ENCODE data around the gene TBATA. TPM values are rescaled to one million over a fixed set of nuclear protein-coding genes. Genes with fewer than 3 reads are reported as not detected.

The TBATA gene
- total RNA-seq, 1 donor from 2014 or later, result not detected

GRCh38 chr10:70745555-70745954 lies 39.6 kb downstream of the TBATA start:
- no peak for DNase-seq (ENCODE audit: low read depth, low spot score)

DNA sequence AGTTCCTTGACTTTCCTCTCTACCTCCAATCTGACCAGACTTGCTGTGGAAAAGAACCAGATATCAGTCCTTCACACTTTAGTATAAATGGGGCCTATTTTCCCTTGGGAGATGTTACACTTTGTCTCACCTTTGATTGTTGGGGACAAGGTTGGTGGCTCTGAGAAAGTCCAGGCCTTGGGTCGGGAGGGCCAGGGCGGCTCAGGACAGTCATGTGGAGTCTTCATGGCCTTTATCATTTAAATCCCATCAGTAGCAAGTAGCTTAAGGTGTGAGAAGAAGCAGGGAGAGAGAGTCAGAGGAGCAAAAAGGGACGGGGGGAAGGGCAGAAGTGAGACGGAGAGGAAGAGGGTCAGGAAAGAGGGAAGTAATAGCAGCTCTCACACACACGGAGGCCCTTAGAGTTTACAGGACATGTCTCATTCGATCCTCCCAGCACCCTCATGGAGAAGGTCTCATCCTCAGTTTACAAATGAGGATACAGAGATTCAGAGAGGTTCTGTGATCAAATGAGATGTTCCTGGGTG lies 40.5 kb downstream of the TBATA start:
- no peak for DNase-seq (ENCODE audit: low read depth, low spot score)

GRCh38 chr10:70743879-70744278 lies 41.3 kb downstream of the TBATA start:
- DNase-seq (ENCODE audit: low read depth, low spot score), result no peak

DNA sequence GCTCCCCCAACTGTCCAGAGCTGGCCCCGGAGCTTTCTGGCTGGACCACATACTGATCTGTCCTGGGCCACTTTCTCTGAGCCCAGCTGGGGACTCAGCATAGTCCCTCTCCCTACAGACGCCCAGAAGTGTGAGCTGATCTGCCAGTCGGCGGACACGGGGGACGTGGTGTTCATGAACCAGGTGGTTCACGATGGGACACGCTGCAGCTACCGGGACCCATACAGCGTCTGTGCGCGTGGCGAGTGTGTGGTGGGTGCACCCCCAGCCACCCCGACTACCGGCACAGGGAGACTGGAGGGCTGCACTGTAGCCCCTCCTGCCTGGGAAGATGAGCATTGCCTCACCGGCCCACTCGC lies 41.8 kb downstream of the TBATA start:
- no peak for DNase-seq (ENCODE audit: low read depth, low spot score)

- peak; percentile 1 for DNase-seq (ENCODE audit: low read depth, low spot score)
Observed at GRCh38 chr10:70742537-70743429, 42.4 kb downstream of the TBATA start.

DNA sequence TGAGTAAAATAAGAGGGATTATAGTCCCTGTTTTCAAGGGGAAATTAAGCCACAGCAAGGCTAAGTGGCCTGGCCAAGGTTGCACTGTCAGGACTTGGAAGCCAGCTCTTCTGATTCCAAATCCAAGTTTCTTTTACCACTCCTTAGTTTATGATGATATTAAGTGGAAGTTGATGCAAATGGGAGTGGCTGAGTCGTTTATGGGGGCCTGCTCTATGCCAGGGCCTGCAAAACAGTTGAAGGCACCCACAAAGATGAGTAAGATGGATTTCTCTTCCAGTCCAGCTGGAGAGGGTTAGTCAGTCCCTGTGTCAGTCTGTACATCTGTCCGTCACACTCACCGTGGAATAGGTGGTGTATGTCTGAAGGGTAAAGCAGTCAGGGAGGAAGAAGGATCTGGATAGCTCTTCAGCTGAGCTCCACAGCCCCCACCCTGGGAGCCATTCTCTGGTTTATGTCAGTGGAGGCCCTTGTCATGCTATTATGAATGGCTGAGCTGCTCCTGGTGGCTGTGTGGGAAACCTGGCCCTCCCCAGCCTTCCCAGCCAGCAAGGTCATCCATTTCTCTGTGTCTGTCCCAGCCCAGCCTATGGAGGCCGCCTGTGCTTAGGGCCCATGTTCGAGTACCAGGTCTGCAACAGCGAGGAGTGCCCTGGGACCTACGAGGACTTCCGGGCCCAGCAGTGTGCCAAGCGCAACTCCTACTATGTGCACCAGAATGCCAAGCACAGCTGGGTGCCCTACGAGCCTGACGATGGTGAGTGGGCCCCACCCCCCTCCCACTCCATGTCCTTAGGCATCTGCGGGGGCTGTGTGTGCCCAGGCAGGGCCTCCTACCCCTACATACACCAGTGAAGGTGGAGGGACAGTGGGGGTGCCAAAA lies 44.5 kb downstream of the TBATA start:
- DNase-seq (ENCODE audit: low read depth, low spot score), result no peak

DNA sequence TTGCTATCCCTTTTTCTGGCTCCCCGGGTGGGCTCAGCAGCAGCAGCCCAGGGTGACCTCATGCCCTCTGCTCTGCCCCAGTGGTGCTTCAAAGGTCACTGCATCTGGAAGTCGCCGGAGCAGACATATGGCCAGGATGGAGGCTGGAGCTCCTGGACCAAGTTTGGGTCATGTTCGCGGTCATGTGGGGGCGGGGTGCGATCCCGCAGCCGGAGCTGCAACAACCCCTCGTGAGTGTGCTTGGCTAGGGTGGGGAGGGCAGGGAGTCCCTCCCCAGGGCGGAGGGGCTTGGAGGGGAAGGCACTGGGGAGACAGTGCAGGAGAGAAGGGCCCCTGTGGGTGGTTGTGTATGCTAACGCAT lies 46.4 kb downstream of the TBATA start:
- DNase-seq (ENCODE audit: low read depth, low spot score), result no peak

GRCh38 chr10:70738006-70738760 lies 47.0 kb downstream of the TBATA start:
- DNase-seq (ENCODE audit: low read depth, low spot score), result no peak

- DNase-seq (ENCODE audit: low read depth, low spot score), result no peak
Observed at GRCh38 chr10:70737250-70737649, 47.9 kb downstream of the TBATA start.

DNA sequence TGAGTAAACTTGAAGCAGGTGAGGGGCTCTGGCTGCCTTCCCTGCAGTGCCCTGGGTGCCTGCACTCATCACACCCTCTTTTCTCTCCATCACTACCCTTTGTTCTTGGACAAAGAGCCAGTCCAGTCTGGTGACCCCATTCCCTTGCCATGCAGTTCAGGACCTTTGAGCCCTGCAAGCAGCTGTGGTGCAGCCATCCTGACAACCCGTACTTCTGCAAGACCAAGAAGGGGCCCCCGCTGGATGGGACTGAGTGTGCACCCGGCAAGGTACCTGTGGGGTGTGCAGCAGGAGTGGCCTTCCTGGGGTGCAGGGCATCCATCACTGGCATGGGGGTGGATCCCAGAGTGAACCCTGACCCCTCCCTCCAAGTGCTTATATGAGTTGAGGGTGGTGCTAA lies 48.7 kb downstream of the TBATA start:
- no peak for DNase-seq (ENCODE audit: low read depth, low spot score)

GRCh38 chr10:70735161-70735560 lies 50.0 kb downstream of the TBATA start:
- DNase-seq (ENCODE audit: low read depth, low spot score), result no peak

DNA sequence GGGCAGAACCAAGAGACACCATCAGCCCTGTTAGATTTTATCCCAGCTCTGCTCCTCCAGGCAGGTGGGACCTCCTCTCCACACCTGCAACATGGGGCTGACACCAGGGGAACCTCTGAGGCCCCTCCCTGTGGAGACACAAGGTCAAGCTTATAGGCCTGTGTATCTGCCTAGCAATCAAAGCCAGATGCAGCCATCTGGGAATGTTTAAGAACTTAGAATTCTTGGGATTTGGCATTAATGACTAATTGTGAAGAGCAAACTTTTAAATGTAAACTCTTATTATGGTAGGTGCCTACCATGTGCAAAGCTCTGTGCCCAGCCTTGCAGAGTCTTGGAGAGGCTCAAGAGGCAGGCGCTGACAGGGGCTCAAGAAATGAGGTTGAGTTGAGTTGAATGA lies 52.1 kb downstream of the TBATA start:
- no peak for DNase-seq (ENCODE audit: low read depth, low spot score)

- DNase-seq (ENCODE audit: low read depth, low spot score), result no peak
Observed at GRCh38 chr10:70732569-70732968, 52.6 kb downstream of the TBATA start.

DNA sequence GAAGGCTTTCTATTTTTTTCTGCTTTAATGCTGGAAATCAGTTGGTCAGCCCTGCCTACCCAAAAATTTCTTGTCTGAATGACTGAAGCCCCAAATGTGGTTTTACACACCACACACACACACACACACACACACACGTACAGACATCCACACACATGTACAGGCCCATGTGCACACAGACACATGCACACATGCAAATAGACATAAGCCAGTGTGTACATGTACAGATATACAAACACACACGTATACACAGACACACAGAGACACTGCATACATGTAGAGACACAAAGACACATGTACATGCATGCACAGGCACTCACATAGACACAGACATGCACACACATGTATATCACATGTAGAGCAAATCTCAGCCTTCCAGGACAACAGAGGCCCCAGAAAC lies 54.2 kb downstream of the TBATA start:
- DNase-seq (ENCODE audit: low read depth, low spot score), result no peak

GRCh38 chr10:70729763-70730357 lies 55.3 kb downstream of the TBATA start:
- no peak for DNase-seq (ENCODE audit: low read depth, low spot score)

DNA sequence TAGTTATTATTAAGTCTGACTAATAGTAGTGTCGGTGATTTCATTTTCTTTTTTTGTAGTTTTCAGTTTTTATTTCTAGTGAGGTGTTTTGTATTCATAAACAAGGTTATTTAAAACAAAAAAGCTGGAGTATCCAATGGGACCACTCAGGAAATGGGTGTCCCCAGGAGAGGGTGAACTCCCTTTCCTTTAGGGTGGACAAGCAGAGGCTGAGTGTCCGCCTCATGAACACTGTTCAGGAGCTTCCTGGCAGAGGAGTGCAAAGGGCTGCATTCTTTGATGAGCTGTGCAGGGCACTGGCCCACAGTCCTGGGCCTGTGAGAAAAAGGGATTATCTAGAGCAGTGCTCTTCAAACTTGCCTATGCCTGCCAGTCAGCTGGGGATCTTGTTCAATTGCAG lies 56.8 kb downstream of the TBATA start:
- DNase-seq (ENCODE audit: low read depth, low spot score), result no peak

GRCh38 chr10:70726909-70727495 lies 58.2 kb downstream of the TBATA start:
- DNase-seq (ENCODE audit: low read depth, low spot score), result no peak

DNA sequence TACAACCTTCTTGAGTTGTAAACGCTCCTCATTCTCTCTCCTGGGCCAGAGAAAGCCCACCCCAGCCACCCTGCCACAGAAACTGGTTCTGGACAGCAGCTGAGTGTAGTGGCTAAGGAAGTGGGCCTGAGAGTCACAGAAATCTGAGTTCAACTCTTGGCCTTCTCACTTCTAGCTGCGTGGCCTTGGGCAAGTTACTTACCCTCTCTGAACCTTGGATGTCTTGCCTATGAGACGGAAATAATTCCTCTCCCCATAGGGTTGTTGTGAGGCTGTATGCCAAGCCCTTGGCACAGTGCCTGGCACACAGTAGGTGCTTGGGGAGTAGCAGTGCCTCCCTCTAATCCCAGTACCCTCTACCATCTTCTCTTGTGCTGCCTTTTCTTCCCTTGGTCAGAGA lies 61.4 kb downstream of the TBATA start:
- DNase-seq (ENCODE audit: low read depth, low spot score), result no peak

DNA sequence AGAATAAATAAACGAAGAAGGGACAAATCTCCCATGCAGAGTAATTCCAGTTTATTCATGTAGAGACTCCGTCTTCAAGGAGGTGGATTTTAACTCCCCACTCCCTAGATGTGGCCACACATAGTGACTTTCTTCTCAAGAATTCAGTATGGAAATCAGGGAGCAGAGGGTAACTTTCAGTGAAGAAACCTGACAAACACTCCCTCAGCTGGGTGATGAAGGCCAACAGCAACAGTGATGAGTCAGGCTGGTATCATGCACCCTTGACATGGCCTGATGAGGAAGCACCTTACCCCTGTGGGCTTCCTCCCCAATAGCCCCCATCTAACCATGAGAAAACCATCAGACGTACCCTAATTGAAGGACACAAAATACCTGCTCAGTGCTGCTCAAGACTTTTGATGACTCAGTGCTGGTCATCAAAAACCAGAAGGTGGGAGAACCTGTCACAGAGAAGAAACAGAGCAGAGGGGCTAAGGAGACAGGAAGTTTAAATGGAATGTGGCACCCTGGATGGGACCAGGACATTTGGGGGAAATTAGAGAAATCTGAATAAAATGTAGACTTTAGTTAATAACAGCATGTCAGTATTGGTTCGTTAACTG lies 62.3 kb downstream of the TBATA start:
- DNase-seq (ENCODE audit: low read depth, low spot score), result no peak

All from pulmonary artery endothelial cell (primary cell).